ENCODE measurements around the gene DONSON. TPM values are rescaled to one million over a fixed set of nuclear protein-coding genes. Genes with fewer than 3 reads are reported as not detected.
"Not testable (repeated sequence)": the region's sequence is repeated elsewhere in the genome, so short reads cannot be mapped to it uniquely, and the experiment has no call there.

DONSON gene
- total RNA-seq, 2 donors from 2014 or later: 5.6 to 6.5 TPM

DNA sequence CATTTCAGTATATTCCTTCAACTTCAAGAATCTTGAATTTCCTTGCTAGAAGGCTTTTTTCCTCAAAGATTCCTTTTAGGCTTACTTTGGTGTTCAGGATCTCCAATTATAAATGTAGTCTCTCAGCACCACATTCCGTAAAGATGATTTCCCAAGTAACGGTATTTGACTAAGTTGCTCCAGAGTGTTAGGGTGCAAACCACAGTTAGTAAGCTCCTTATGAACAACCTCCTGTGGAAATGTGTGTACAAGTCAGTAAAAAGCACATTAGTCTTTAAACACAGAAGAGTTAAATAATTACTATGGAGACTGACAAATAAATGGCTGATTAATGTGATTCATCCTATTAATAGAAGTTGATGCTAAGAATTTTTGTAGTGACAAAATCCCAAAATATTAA, 10.3 kb downstream of the DONSON start:
- Histone ChIP-seq H3K4me3 (no peak overlapping the region), H3K4me1 (no peaks in the 10 kb centered on the region), H3K36me3 (replicated peaks in 1 of 2; ENCODE audit: insufficient read depth in 1 of 2, low read depth in 2 of 2) (peaks cover 8 to 10% of the 10 kb centered on the region in 2 donors), H3K27ac (no peak overlapping the region), H3K27me3 (no peaks in the 10 kb centered on the region), H3K9me3 (no peaks in the 10 kb centered on the region)
- no peak for DNase-seq
- 89 to 93% methylated on average over 2 of the region's 2 CpGs for WGBS, 2 donors
- ATAC-seq: no peak
- TF ChIP-seq, protein P1, sequence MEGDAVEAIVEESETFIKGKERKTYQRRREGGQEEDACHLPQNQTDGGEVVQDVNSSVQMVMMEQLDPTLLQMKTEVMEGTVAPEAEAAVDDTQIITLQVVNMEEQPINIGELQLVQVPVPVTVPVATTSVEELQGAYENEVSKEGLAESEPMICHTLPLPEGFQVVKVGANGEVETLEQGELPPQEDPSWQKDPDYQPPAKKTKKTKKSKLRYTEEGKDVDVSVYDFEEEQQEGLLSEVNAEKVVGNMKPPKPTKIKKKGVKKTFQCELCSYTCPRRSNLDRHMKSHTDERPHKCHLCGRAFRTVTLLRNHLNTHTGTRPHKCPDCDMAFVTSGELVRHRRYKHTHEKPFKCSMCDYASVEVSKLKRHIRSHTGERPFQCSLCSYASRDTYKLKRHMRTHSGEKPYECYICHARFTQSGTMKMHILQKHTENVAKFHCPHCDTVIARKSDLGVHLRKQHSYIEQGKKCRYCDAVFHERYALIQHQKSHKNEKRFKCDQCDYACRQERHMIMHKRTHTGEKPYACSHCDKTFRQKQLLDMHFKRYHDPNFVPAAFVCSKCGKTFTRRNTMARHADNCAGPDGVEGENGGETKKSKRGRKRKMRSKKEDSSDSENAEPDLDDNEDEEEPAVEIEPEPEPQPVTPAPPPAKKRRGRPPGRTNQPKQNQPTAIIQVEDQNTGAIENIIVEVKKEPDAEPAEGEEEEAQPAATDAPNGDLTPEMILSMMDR (IDR thresholded peaks at IDR 0.05): no peak
- no peak for TF ChIP-seq POLR2A (IDR thresholded peaks at IDR 0.05)
- intact Hi-C loops (cut with DNase I): no loop called here

DNA sequence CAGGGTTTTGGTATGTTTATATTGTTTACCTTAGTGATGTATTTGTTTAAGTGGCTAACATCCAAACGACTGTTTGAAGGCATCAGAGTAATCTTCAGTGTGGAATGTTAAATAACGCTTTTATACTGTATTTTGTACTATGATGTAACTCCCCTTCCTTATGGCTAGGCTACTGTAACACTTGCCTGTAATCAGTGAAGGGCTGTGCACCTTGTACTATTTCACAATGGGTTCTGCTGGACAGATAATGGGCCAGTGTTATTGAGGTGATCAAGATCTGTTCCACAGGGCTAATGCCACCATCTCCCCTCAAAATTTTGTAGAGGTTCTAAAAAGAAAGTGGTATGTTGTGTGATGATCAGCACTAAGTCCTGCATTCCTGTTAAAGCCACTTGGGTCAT, 11.7 kb downstream of the DONSON start:
- DNase-seq; H3K36me3 ChIP-seq (replicated peaks in 1 of 2; ENCODE audit: insufficient read depth in 1 of 2, low read depth in 2 of 2); H3K4me3 ChIP-seq; H3K9me3 ChIP-seq; H3K27me3 ChIP-seq; H3K27ac ChIP-seq; intact Hi-C loops (cut with DNase I); H3K4me1 ChIP-seq: not testable (repeated sequence)
- WGBS, 2 donors: 9 to 30% methylated on average over 2 of the region's 2 CpGs
- ATAC-seq: peak; percentile 58

DNA sequence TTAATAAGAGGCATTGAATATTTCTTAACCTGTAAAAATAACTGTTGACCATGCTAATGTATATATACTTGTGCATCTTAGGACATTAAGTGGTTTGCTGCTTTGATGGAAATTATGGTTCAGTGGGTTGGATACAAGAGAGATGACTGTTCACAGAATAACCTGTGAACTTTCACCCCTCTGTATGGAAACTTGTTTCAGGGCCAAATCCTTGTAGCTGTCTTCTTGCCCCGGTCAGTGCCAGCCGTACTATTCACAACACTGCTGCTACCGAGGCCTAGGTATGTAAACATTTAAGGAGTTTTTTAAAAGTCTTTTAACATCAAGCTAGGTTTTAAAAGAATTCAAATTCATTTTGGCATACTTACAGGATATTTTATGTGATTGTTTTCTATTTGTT, 16.1 kb downstream of the DONSON start:
- ATAC-seq: no peak
- Histone ChIP-seq H3K4me1 (no peaks in the 10 kb centered on the region), H3K36me3 (replicated peaks in 1 of 2; ENCODE audit: insufficient read depth in 1 of 2, low read depth in 2 of 2) (peaks cover 9 to 17% of the 10 kb centered on the region in 2 donors), H3K27ac (peak overlapping the region in 1 of 4 donors; percentile 4), H3K27me3 (no peaks in the 10 kb centered on the region), H3K9me3 (no peaks in the 10 kb centered on the region), H3K4me3 (no peak overlapping the region)
- intact Hi-C loops (cut with DNase I): no loop called here
- TF ChIP-seq, protein P1 (IDR thresholded peaks at IDR 0.05): no peak
- no peak for TF ChIP-seq POLR2A (IDR thresholded peaks at IDR 0.05)
- 27 to 42% methylated on average over 3 of the region's 3 CpGs for WGBS, 2 donors
- DNase-seq: no peak

DNA sequence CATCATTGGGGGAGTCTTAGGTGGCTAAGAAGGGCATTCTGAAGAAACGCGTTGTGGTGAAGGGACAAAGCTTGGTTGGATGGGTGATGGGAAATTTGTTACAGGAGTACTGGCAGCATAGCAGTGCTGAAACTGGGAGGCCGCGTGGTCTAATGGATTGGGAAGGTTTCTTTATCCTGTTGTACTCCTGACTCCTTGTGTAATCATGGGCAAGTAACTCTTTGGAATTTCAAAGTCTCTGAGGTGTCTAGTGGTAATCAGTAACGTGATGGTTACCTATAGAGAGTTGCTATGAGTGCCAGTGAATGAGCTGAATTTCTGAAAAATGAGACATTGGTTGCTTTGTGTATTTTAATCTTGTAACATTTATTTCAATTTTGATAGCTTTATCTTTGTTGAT, 18.5 kb downstream of the DONSON start:
- peaks cover 5 to 12% of the 10 kb centered on the region in 2 donors for H3K36me3 ChIP-seq (replicated peaks in 1 of 2; ENCODE audit: insufficient read depth in 1 of 2, low read depth in 2 of 2)

DNA sequence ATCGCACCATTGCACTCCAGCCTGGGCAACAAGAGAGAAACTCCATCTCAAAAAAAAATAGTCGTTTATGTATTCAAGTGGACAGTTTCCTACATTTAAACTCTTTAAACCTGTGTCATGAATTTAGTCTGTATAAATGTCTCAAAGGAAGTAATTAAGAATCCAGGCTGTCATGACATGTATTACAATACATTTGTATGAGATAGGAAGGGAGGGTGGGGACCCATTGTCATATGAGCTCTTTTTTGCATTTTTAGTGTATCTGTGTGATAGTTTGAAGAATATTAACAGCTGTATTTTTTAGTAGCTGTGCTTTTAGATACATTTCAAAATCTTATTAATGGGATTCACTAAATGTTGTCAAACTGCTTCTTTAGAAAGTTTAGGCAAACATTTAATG, 20.0 kb downstream of the DONSON start:
- intact Hi-C loops (cut with DNase I): no loop called here
- H3K4me1 ChIP-seq: no peaks in the 10 kb centered on the region
- H3K36me3 ChIP-seq (replicated peaks in 1 of 2; ENCODE audit: insufficient read depth in 1 of 2, low read depth in 2 of 2): peaks cover 5 to 8% of the 10 kb centered on the region in 2 donors
- ATAC-seq: no peak
- no peak overlapping the region for H3K27ac ChIP-seq
- no peak overlapping the region for H3K4me3 ChIP-seq
- no peaks in the 10 kb centered on the region for H3K9me3 ChIP-seq
- WGBS, 2 donors: 74 to 75% methylated on average over 2 of the region's 2 CpGs
- TF ChIP-seq, protein P1 (IDR thresholded peaks at IDR 0.05): no peak
- no peak for TF ChIP-seq POLR2A (IDR thresholded peaks at IDR 0.05)
- H3K27me3 ChIP-seq: no peaks in the 10 kb centered on the region
- DNase-seq: no peak

More for the DNA sequence above, 18.5 kb downstream of the DONSON start:
- Histone ChIP-seq H3K27ac (no peak overlapping the region), H3K27me3 (no peaks in the 10 kb centered on the region), H3K4me3 (no peak overlapping the region), H3K9me3 (no peaks in the 10 kb centered on the region), H3K4me1 (no peaks in the 10 kb centered on the region)
- 79 to 85% methylated on average over 5 of the region's 5 CpGs for WGBS, 2 donors
- intact Hi-C loops (cut with DNase I): no loop called here
- no peak for ATAC-seq
- TF ChIP-seq POLR2A (IDR thresholded peaks at IDR 0.05): no peak
- TF ChIP-seq, protein P1 (IDR thresholded peaks at IDR 0.05): no peak
- DNase-seq: no peak

Measured in body of pancreas (tissue), 4 donors.